Measurements from ENCODE around the gene AMPH.

The AMPH gene

GRCh38 chr7:38545977-38546376 is 85.2 kb downstream of the AMPH start:
- no peak for DNase-seq (ENCODE audit: low read depth)
- no peak overlapping the region for H3K4me3 ChIP-seq (ENCODE audit: low read length)
- no peak for TF ChIP-seq CTCF (IDR thresholded peaks at IDR 0.05; ENCODE audit: insufficient read depth, low read depth, low read length, missing control alignments)

DNA sequence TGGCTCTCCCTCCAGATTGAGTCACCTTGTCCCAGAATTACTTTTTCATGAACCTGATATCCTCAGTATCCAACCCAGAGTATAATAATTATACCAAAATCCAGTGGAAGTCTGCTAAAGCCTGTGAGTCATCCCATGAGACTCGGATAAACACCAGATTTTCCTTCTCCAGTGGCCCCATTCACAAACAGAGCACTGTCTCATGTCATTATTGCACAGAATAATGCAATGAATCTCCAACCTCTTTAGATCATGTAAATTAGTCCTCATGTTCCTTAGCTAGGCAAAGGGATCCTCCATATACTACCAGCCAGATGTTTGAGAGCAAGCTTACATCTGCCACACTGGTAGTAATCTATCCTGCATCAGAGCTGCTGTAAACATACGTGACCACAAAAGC is 89.0 kb downstream of the AMPH start:
- no peak overlapping the region for H3K4me3 ChIP-seq (ENCODE audit: low read length)
- TF ChIP-seq CTCF (IDR thresholded peaks at IDR 0.05; ENCODE audit: insufficient read depth, low read depth, low read length, missing control alignments): no peak
- DNase-seq (ENCODE audit: low read depth): no peak

DNA sequence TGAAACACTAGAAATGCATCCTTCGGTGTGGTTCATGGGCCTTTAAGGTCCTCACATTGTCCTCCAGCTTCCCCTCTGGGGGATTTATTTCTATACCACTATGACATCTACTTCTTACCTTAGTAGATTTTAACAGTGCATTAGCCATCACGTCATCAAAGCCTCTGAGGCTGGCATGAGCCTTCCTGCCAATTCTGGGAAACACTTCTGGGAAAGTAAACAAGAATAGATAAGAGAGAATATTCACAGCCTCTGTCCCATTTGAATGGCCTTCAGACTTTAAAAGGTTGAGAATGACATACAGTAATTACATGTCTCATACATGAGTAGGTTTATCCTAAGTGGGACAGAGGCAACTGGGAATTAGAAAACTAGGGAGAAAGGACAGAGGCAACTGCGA is 89.7 kb downstream of the AMPH start:
- TF ChIP-seq CTCF (IDR thresholded peaks at IDR 0.05; ENCODE audit: insufficient read depth, low read depth, low read length, missing control alignments): no peak
- H3K4me3 ChIP-seq (ENCODE audit: low read length): no peak overlapping the region
- DNase-seq (ENCODE audit: low read depth): no peak

GRCh38 chr7:38539477-38540081 is 91.6 kb downstream of the AMPH start:
- TF ChIP-seq CTCF (IDR thresholded peaks at IDR 0.05; ENCODE audit: insufficient read depth, low read depth, low read length, missing control alignments): no peak
- no peak for DNase-seq (ENCODE audit: low read depth)
- no peak overlapping the region for H3K4me3 ChIP-seq (ENCODE audit: low read length)

DNA sequence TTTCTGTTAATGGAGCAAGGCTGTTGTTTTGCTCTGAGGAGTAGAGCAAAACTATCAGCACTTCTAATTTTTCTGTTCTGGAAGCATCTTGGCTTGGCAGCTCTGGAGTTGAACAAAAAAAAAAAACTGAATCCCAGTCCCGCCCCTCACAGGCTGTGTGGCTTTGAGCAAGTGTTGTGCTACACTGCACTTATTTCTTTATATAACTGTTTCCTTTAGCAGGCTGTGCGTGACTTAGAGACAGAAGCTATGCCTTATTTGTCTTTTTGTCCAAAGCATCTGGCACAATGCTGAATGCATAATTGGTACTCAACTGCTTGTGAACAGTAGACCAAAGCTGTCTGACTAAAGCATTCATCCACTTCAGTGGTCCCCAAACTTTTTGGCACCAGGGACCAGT is 96.1 kb downstream of the AMPH start:
- no peak overlapping the region for H3K4me3 ChIP-seq (ENCODE audit: low read length)
- TF ChIP-seq CTCF (IDR thresholded peaks at IDR 0.05; ENCODE audit: insufficient read depth, low read depth, low read length, missing control alignments): no peak

DNA sequence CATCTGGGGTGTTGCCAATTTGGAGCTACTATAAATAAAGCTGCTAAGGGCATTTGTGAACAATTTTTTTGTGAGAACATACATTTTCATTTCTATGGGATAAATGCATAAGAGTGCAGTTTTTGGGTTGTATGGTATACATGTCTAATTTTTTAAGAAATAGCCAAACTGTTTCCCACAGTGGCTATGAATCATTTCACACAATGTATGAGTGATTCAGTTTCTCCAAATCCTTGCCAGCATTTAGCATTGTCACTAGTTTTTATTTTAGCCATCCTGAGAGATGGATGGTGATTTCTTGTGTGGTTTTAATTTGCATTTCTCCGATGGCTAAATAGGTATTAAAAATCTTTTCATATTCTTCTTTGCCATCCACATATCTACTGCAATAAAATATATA is 105.3 kb downstream of the AMPH start:
- no peak for TF ChIP-seq CTCF (IDR thresholded peaks at IDR 0.05; ENCODE audit: insufficient read depth, low read depth, low read length, missing control alignments)
- H3K4me3 ChIP-seq (ENCODE audit: low read length): no peak overlapping the region
- DNase-seq (ENCODE audit: low read depth): no peak

More for the DNA sequence above, 96.1 kb downstream of the AMPH start:
- DNase-seq (ENCODE audit: low read depth): no peak

DNA sequence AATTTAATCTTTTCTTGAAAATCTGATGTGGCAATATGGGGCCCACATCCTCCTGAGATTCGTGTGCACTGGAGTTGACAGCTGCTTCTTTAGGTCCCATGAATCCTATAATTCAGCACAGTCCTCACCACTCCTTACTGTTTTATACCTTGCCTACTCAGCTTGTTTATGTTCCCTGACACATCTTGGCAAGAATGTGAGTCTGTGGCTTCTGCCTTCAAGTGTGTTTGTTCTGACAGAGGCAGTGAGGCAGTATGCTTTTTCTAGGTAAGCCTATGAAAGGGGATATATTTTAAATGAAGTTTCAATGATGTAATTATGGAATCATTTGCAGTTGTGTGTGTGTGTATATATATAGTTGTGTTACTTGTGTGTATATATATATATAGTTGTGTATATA is 106.4 kb downstream of the AMPH start:
- DNase-seq (ENCODE audit: low read depth): peak; percentile 2
- H3K4me3 ChIP-seq (ENCODE audit: low read length): no peak overlapping the region
- no peak for TF ChIP-seq CTCF (IDR thresholded peaks at IDR 0.05; ENCODE audit: insufficient read depth, low read depth, low read length, missing control alignments)

All from epithelial cell of esophagus (primary cell).